Fibroblast of villous mesenchyme (primary cell): Measurements from ENCODE around the gene KIAA2012. TPM values are rescaled to one million over a fixed set of nuclear protein-coding genes. Genes with fewer than 3 reads are reported as not detected.

Source experiments
- DNase-seq: peaks from one replicate; pipeline ENCODE4 v3.0.0-alpha.2; 2010; ENCODE audit warnings: low read depth
- H3K4me3 ChIP-seq: 2 replicates; pipeline ENCODE4 v1.5.1; 2011; ENCODE audit warnings: low read depth, mild to moderate bottlenecking, low read length
- total RNA-seq: library from RNA; depleted of rRNA; stranded (reverse); fragments of >200 nt; gene quantifications from 2 replicates; pipeline ENCODE4 v1.2.3, GENCODE V29; 2012
- TF ChIP-seq, protein P1 (sequence below): IDR thresholded peaks from 2 replicates; pipeline ENCODE4 v1.5.1; 2012; ENCODE audit warnings: low read depth, mild to moderate bottlenecking, low read length; ENCODE audit not compliant: insufficient read depth

The KIAA2012 gene
- total RNA-seq, 1 donor, result under 0.01 TPM

DNA sequence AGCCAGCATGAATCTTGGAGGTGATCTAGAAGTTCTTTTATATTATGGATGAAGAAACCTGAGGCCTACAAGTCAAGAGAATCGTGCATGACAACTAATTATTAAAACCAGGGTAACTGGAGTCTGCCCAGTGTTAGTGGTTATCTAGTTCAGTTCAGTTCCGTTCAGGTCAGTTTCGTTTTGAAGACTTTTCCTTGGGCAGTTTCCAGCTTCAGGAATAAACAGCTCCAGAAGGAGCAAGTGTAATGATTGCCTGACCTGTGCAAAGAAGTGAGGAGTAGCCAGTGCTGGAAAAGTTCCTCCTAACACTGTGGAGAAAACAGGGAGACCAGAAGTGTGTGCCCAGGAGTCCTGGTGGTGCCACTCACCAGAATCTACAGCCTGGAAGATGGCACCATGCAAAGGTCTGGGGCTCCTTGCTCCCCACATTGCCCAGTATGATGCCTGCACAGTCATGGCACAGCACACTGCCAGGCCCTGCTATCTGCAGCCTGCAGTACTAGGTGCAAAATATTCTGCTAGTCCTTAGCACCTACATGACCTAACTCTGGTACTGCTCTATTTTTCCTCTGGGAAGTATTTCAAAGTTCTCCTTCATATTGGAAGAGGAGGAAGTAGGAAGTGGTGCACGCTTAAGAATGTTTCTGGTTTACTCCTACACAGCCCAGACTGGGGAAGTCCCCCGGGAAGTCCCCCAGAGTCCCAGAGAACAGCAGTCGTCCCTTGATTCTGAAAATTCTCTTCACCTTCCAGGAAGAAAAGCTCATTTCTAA lies 99.6 kb downstream of the KIAA2012 start:
- no peak overlapping the region for H3K4me3 ChIP-seq

DNA sequence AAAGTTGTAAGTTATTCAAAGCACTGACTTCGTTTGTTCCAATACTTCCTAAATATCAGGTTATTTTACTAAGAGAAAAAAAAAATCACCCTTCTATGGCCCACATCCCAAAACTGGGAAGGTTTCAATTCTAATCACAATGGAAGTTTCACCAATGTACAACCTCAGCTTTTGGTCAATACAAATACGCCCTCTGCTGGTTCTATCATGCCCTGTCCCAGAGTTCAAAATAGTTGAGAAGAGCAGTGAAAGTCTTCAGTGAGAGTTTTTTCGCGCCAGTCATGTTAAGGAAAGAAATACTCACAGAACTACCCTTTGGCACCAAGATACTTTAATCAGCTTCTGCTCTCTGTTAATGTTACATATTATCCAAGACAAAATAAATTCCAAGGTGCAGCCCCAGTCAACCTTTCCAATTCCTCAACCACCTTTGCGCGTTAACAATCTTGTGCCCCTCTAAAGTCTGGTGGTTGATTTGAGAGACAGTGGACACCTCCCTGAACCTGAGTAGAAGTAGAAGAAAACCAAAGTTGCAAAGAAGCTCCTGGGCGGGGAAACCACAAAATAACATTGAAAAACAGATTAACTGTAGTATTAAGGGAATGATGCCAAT lies 105.4 kb downstream of the KIAA2012 start:
- H3K4me3 ChIP-seq, result no peak overlapping the region
- TF ChIP-seq, protein P1, sequence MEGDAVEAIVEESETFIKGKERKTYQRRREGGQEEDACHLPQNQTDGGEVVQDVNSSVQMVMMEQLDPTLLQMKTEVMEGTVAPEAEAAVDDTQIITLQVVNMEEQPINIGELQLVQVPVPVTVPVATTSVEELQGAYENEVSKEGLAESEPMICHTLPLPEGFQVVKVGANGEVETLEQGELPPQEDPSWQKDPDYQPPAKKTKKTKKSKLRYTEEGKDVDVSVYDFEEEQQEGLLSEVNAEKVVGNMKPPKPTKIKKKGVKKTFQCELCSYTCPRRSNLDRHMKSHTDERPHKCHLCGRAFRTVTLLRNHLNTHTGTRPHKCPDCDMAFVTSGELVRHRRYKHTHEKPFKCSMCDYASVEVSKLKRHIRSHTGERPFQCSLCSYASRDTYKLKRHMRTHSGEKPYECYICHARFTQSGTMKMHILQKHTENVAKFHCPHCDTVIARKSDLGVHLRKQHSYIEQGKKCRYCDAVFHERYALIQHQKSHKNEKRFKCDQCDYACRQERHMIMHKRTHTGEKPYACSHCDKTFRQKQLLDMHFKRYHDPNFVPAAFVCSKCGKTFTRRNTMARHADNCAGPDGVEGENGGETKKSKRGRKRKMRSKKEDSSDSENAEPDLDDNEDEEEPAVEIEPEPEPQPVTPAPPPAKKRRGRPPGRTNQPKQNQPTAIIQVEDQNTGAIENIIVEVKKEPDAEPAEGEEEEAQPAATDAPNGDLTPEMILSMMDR, result peak; percentile 84
- peak; percentile 77 for DNase-seq

More for the DNA sequence above, 99.6 kb downstream of the KIAA2012 start:
- peak; percentile 47 for DNase-seq
- TF ChIP-seq, protein P1, result no peak

DNA sequence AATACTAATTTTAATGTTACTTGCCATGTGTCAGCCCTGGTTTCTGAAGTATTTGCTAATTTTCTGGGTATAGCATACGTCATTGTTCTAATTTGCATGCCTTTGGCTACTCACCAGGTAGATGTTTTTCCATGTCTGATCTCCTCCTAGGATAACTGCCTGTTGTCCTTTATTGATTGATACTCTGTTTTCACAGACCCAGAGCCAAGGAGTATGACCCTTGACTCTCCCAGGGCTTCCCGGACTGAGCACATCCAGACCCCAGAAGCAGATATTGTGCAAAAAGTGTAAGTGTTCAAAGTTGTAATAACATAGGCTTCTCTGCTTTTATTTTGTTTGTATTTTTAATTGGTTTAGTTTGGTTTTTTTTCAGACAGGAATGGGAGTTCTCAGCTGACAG lies 111.5 kb downstream of the KIAA2012 start:
- no peak for DNase-seq

DNA sequence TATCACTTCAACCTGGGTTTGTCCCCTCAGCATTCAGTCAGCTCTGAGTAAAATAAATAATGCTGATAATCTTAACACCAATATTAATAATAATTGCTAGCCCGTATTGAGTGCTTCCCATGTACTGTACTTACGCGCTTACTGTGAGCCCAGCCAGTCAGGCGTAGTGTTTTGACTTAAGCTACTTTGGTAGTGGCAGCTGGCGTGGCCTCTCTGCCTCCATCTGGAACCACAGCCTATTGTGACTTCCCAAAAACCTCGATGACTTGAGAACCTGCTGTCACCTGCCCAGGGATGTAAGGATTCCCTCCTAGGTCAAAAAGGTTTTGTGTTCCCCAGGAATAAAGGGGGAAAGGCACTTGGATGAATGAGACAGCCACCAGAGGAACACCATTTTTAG lies 112.1 kb downstream of the KIAA2012 start:
- no peak for DNase-seq
- TF ChIP-seq, protein P1, result no peak
- no peak overlapping the region for H3K4me3 ChIP-seq

More for the DNA sequence above, 111.5 kb downstream of the KIAA2012 start:
- TF ChIP-seq, protein P1, result no peak
- no peak overlapping the region for H3K4me3 ChIP-seq

DNA sequence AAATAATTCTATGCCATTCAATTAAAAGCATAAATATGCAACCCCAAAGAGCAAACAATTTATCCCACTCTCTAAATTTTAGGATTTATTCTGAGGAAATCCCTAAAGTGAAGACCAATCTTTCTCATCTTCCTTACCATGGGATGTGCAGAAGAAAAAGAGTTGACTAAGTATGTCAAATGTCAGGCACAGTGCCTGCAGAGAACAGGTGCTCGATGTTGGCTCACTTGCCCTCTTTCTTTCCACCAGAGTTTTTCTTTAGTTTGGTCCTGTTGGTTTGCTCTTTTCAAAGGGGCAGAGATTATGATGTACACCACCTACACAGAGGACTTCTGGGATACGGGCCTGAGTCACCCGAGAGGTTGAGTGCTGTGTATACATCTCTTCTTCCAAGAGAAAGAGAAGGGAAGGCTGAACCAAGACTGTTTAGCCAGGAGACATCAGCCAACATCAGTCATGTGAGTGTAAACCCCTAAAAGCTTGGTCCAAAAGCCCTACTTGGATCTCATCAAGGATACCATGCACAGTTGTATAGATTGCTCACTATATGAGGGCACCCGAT lies 113.7 kb downstream of the KIAA2012 start:
- H3K4me3 ChIP-seq, result no peak overlapping the region
- TF ChIP-seq, protein P1, result no peak
- no peak for DNase-seq

DNA sequence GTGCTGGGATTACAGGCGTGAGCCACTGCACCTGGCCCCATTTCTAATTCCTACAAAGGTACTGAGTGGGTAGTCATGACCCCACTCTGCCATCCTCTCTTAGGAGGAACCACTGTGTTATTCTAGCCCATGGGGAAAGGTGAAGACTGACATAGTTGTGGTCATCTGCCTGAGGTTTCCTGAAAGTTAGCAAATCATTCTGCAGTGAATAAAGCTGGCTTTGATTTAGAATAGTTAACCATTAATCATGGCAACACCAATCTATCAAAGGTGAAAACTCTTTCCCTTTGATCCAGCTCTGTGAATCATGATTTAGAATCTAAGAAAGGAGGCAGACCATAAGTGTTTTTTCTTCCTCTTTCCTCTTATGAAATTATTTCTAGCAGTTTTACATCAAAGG lies 114.5 kb downstream of the KIAA2012 start:
- no peak overlapping the region for H3K4me3 ChIP-seq
- TF ChIP-seq, protein P1, result no peak
- DNase-seq, result no peak
